ENCODE results near the gene ZNRF3.
"Not testable (repeated sequence)": the region's sequence is repeated elsewhere in the genome, so short reads cannot be mapped to it uniquely, and the experiment has no call there.

Gene ZNRF3

DNA sequence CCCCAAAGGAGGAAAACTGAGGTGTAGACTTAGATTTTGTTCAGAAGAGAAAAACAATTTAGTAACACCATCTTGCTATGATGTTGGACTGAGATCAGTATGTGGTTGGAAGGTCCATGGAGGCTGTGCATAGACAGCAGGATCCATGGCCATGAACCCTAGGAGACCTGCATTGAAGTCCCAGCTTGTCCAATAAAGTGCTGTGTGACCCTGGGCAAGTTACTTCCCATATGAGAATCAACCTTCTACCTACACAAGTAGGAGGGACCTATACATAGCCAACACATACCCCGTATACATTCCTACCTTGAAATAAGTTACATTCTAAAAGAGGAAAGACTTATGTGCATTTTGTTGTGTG, 27.3 kb upstream of the ZNRF3 start:
- FAIRE-seq = no peak
- no peak for DNase-seq (ENCODE audit: insufficient read length, low spot score)
- no peak for TF ChIP-seq PAX5 (IDR thresholded peaks at IDR 0.05; ENCODE audit: insufficient read depth, low read length, severe bottlenecking)
- no peak for TF ChIP-seq TAF1 (IDR thresholded peaks at IDR 0.05; ENCODE audit: low read depth, low read length)
- TF ChIP-seq SPI1 (IDR thresholded peaks at IDR 0.05; ENCODE audit: low read depth, low read length) = no peak
- no peak for TF ChIP-seq POLR2AphosphoS5 (IDR thresholded peaks at IDR 0.05; ENCODE audit: low read depth, low read length)
- TF ChIP-seq POLR2A (IDR thresholded peaks at IDR 0.05; ENCODE audit: low read depth, low read length) = no peak
- TF ChIP-seq POU2F2 (IDR thresholded peaks at IDR 0.05; ENCODE audit: low read depth, low read length) = no peak

DNA sequence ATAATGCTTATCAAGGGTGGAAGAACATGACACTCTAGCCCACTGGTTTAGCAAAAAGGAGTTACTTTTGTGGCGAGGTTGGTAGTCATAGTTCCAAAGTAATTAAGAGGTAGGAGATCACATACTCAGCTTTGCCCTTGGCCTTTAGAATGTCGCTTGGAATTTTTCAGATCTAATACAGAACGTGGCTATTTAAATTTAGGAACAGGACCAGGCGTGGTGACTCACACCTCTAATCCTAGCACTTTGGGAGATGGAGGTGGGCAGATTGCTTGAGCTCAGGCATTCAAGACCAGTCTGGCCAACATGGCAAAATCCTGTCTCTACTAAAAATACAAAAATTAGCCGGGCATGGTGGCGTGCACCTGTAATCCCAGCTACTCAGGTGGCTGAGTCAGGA, 26.1 kb upstream of the ZNRF3 start:
- TF ChIP-seq POLR2A (IDR thresholded peaks at IDR 0.05; ENCODE audit: low read depth, low read length) (no peak), POU2F2 (IDR thresholded peaks at IDR 0.05; ENCODE audit: low read depth, low read length) (no peak), PAX5 (IDR thresholded peaks at IDR 0.05; ENCODE audit: insufficient read depth, low read length, severe bottlenecking) (no peak), TAF1 (IDR thresholded peaks at IDR 0.05; ENCODE audit: low read depth, low read length) (no peak), SPI1 (IDR thresholded peaks at IDR 0.05; ENCODE audit: low read depth, low read length) (no peak), POLR2AphosphoS5 (IDR thresholded peaks at IDR 0.05; ENCODE audit: low read depth, low read length) (no peak)
- no peak for FAIRE-seq
- no peak for DNase-seq (ENCODE audit: insufficient read length, low spot score)

DNA sequence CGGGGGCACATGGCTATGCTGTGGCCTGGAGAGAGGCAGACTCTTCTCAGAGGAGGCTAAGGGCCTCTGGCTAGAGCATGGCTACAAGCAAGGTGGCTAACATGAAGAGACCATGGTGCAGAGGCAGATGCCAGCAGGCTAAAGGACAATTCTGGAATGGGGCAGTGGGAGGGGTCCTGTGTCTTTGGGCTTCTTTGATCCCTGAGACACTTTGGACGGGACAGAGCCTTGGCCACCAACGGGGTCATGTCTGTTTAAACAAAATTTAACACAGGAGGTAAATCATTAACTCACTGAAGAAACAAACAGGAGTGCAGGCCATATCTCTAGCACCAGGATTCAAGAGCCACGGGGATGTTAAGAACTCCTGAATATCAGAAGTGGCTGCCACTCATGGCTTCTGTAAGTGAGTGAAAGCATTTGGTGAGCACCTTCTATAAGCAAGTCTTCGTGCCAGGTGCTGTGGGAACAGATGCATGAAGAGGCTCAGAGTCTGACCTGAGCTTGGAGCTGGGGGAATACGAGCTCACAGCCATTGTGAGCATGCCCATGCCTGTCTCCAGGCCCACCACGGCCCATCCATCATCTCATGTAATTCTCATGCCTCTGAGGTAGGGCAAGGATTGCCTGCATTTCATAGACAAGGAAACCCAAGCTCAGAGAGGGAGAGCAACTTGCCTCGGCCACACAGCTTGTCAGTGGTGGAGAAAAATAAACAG, 18.3 kb upstream of the ZNRF3 start:
- FAIRE-seq (no peak), DNase-seq (ENCODE audit: insufficient read length, low spot score) (no peak)
- no peak for TF ChIP-seq POU2F2 (IDR thresholded peaks at IDR 0.05; ENCODE audit: low read depth, low read length)
- no peak for TF ChIP-seq POLR2AphosphoS5 (IDR thresholded peaks at IDR 0.05; ENCODE audit: low read depth, low read length)
- TF ChIP-seq SPI1 (IDR thresholded peaks at IDR 0.05; ENCODE audit: low read depth, low read length) = no peak
- no peak for TF ChIP-seq TAF1 (IDR thresholded peaks at IDR 0.05; ENCODE audit: low read depth, low read length)
- no peak for TF ChIP-seq POLR2A (IDR thresholded peaks at IDR 0.05; ENCODE audit: low read depth, low read length)
- no peak for TF ChIP-seq PAX5 (IDR thresholded peaks at IDR 0.05; ENCODE audit: insufficient read depth, low read length, severe bottlenecking)

DNA sequence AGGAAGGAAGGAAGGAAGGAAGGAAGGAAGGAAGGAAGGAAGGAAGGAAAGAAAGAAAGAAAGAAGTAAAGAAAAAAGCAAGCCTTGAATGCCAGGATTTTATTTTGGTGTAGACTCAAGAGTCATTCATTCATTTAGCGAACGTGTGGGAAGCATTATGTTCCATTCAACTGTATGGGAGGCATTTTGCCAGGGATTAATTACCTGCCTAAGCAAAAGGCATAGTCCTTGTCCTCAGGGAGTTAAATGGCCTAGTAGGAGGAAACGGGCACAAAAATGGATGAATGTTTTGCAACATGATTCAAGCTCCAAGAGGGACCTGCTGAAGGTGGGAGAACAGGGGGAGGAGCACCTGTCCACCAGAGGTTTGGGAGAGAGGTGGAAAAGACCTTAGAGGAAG, 16.2 kb upstream of the ZNRF3 start:
- DNase-seq (ENCODE audit: insufficient read length, low spot score) (no peak), FAIRE-seq (no peak)
- TF ChIP-seq SPI1 (IDR thresholded peaks at IDR 0.05; ENCODE audit: low read depth, low read length) (no peak), TAF1 (IDR thresholded peaks at IDR 0.05; ENCODE audit: low read depth, low read length) (no peak), PAX5 (IDR thresholded peaks at IDR 0.05; ENCODE audit: insufficient read depth, low read length, severe bottlenecking) (no peak), POLR2A (IDR thresholded peaks at IDR 0.05; ENCODE audit: low read depth, low read length) (no peak), POU2F2 (IDR thresholded peaks at IDR 0.05; ENCODE audit: low read depth, low read length) (no peak), POLR2AphosphoS5 (IDR thresholded peaks at IDR 0.05; ENCODE audit: low read depth, low read length) (no peak)

DNA sequence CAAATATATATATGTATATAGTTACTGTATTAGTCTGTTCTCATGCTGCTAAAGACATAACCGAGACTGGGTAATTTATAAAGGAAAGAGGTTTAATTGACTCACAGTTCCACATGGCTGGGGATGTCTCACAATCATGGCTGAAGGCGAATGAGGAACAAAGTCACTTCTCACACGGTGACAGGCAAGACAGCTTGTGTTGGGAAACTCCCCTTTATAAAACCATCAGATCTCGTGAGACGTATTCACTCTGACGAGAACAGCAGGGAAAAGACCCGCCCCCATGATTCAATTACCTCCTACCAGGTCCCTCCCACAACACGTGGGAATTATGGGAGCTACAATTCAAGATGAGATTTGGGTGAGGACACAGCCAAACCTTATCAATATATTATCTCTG, 15.0 kb upstream of the ZNRF3 start:
- not testable (repeated sequence) for DNase-seq (ENCODE audit: insufficient read length, low spot score); FAIRE-seq

DNA sequence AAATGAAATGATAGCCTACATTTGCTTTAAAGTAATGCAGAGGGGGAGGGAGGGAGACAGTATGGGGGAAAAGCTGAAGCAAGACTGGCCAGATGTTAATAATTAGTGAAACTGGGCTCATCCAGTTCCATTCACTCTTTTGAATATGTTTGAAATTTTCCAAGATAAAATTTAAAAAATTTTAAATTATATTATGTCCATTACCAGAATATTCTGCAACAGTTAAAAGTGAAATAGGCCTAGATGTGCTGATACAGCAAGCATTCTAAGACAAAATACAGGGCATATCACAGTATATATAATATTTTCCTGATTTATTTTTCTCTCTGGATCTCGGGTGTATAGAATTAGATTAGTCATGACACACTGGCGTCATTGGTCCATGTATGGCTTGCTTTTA, 13.6 kb upstream of the ZNRF3 start:
- DNase-seq (ENCODE audit: insufficient read length, low spot score) (no peak), FAIRE-seq (no peak)
- TF ChIP-seq SPI1 (IDR thresholded peaks at IDR 0.05; ENCODE audit: low read depth, low read length) (no peak), POLR2AphosphoS5 (IDR thresholded peaks at IDR 0.05; ENCODE audit: low read depth, low read length) (no peak), POLR2A (IDR thresholded peaks at IDR 0.05; ENCODE audit: low read depth, low read length) (no peak), TAF1 (IDR thresholded peaks at IDR 0.05; ENCODE audit: low read depth, low read length) (no peak), POU2F2 (IDR thresholded peaks at IDR 0.05; ENCODE audit: low read depth, low read length) (no peak), PAX5 (IDR thresholded peaks at IDR 0.05; ENCODE audit: insufficient read depth, low read length, severe bottlenecking) (no peak)

DNA sequence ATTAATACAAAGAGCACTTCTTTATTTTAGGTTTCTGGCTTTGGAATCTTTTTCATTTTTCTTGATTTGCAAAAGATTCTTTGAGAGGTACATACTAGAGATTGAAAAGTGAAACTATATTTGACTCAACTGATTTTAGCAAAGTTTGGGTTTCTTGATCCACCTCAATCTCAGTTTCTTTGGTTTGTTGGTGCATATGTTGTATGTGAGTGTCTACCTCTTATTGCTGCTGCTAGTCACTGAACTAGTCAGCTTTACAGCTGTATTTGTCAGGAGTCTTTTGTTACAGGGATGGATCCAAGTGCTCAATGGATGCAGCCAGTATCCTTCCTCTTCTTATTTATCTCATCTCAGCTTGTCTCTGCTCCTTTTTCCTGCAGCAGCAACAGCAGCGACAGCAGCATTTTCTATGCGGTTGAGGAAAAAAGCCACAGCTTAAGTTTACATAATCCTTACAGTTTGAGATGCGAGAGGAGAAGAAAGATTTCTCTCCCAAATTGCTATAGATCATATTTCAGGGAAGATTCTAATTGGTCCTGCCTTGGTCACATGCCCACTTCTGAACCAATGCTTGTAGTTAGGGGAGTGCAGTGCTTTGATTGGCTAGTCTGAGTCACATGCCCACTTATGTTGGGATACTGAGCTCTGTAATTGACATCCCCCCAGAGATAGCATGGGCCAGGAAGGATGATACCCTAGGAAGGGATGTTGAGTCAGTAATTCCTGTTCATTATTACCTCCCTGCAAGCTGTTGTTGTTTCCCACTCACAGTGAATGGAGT, 10.0 kb upstream of the ZNRF3 start:
- no peak for DNase-seq (ENCODE audit: insufficient read length, low spot score)
- no peak for FAIRE-seq
- TF ChIP-seq PAX5 (IDR thresholded peaks at IDR 0.05; ENCODE audit: insufficient read depth, low read length, severe bottlenecking) (no peak), POLR2A (IDR thresholded peaks at IDR 0.05; ENCODE audit: low read depth, low read length) (no peak), TAF1 (IDR thresholded peaks at IDR 0.05; ENCODE audit: low read depth, low read length) (no peak), SPI1 (IDR thresholded peaks at IDR 0.05; ENCODE audit: low read depth, low read length) (no peak), POU2F2 (IDR thresholded peaks at IDR 0.05; ENCODE audit: low read depth, low read length) (no peak), POLR2AphosphoS5 (IDR thresholded peaks at IDR 0.05; ENCODE audit: low read depth, low read length) (no peak)

DNA sequence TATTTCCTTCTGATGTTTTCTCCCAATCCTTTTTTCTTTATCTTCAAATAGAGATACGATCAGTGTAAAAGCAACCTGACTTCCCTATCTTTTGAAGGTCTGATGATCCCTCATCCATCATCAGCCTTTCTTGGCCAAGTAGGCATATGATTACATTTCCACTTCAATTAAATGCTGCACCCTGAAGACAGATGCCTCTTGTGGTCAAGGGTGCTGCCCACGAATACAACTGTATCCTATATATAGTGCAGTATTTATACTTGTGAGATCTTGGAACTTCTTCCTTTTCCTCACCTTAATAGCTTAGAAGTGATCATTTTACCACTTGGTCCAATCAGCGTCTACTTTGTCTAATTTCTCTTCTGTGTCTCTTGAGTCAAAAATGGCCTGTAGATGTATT, 9.3 kb upstream of the ZNRF3 start:
- DNase-seq (ENCODE audit: insufficient read length, low spot score) (no peak), FAIRE-seq (no peak)
- TF ChIP-seq POLR2A (IDR thresholded peaks at IDR 0.05; ENCODE audit: low read depth, low read length) (no peak), POLR2AphosphoS5 (IDR thresholded peaks at IDR 0.05; ENCODE audit: low read depth, low read length) (no peak), SPI1 (IDR thresholded peaks at IDR 0.05; ENCODE audit: low read depth, low read length) (no peak), PAX5 (IDR thresholded peaks at IDR 0.05; ENCODE audit: insufficient read depth, low read length, severe bottlenecking) (no peak), TAF1 (IDR thresholded peaks at IDR 0.05; ENCODE audit: low read depth, low read length) (no peak), POU2F2 (IDR thresholded peaks at IDR 0.05; ENCODE audit: low read depth, low read length) (no peak)

DNA sequence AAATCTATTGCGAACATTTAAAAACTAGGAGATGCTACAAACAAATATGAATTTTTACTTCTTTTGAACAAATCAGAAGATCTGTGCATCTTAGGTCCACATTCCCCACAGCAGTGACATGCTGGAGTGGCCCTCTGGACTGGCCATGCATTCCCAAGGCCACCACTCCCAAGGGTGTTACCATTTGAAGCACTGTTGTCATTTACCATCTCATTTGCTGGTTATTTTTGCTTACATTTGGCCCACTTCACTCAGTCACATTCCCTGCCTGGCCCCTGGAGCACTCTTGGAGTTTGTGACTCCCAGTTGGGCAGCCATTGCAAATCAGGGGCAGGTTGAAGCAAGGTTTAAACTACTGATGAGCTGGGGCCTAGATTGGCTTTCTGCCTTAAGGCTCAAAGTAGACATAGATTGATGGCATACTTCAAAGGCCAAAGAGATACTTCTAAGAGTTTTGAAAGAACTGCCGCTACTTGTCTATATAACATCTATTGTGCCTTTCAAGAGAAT, 8.5 kb upstream of the ZNRF3 start:
- TF ChIP-seq POU2F2 (IDR thresholded peaks at IDR 0.05; ENCODE audit: low read depth, low read length) = no peak
- TF ChIP-seq PAX5 (IDR thresholded peaks at IDR 0.05; ENCODE audit: insufficient read depth, low read length, severe bottlenecking) = no peak
- no peak for TF ChIP-seq POLR2A (IDR thresholded peaks at IDR 0.05; ENCODE audit: low read depth, low read length)
- DNase-seq (ENCODE audit: insufficient read length, low spot score) (no peak), FAIRE-seq (no peak)

DNA sequence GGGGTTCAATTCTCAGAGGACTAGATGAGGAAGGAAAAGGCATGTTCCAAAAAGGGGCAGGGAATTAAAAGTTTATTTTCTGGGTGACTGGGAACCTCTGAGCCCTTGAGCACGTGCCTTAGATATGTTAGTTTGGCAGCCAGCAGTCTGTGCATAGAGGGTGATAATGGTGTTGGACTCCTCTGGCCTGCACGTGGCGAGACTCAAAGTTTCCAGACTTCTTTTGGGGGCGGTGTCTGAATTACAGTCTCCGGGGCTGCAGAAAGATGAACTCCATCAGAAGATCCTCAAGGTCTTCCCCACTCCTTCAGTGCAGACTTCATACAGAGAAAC, 861 bp upstream of the ZNRF3 start:
- DNase-seq (ENCODE audit: insufficient read length, low spot score) = no peak
- TF ChIP-seq POLR2AphosphoS5 (IDR thresholded peaks at IDR 0.05; ENCODE audit: low read depth, low read length) = no peak
- TF ChIP-seq POLR2A (IDR thresholded peaks at IDR 0.05; ENCODE audit: low read depth, low read length) = no peak
- TF ChIP-seq TAF1 (IDR thresholded peaks at IDR 0.05; ENCODE audit: low read depth, low read length) = no peak
- TF ChIP-seq SPI1 (IDR thresholded peaks at IDR 0.05; ENCODE audit: low read depth, low read length) = no peak
- TF ChIP-seq PAX5 (IDR thresholded peaks at IDR 0.05; ENCODE audit: insufficient read depth, low read length, severe bottlenecking) = no peak
- no peak for TF ChIP-seq POU2F2 (IDR thresholded peaks at IDR 0.05; ENCODE audit: low read depth, low read length)
- FAIRE-seq = no peak
